Gastrocnemius medialis (tissue), 4 donors: ENCODE data around the gene DXO. TPM values are rescaled to one million over a fixed set of nuclear protein-coding genes. Genes with fewer than 3 reads are reported as not detected.

Experiments
- ATAC-seq, 2 donors: fragments of 150-250 bp; one replicate each; pipeline ENCODE4 v1.9.1; 2016
- DNase-seq, 2 donors: peaks; one replicate each; pipeline ENCODE4 v3.0.0-alpha.2; 2019
- H3K27ac ChIP-seq, 4 donors: fragments of 200-600 bp; sonication (generic); 1 replicate in 1 of 4; 2 replicates in 3 of 4; pipeline ENCODE4 v1.5.1; 2016 to 2018; ENCODE audit warnings: mild to moderate bottlenecking in 2 of 4, moderate library complexity in 1 of 4
- H3K27me3 ChIP-seq, 3 donors: fragments of 200-600 bp; sonication (generic) in 2 of 3; 1 replicate in 1 of 3; 2 replicates in 2 of 3; pipeline versions ENCODE4 v1.5.1 to v1.6.0; 2016 to 2019; ENCODE audit warnings: mild to moderate bottlenecking in 1 of 3, moderate library complexity in 1 of 3
- H3K36me3 ChIP-seq, 2 donors: fragments of 200-600 bp; sonication (generic) in 1 of 2; one replicate each; pipeline ENCODE4 v1.5.1; 2017 to 2018
- H3K4me1 ChIP-seq, 2 donors: fragments of 200-600 bp; sonication (generic) in 1 of 2; one replicate each; pipeline ENCODE4 v1.5.1; 2016 to 2017; ENCODE audit warnings: mild to moderate bottlenecking in 2 of 2
- H3K4me3 ChIP-seq, 4 donors: fragments of 200-600 bp; sonication (generic) in 3 of 4; 1 replicate in 1 of 4; 2 replicates in 3 of 4; pipeline ENCODE4 v1.5.1; 2016 to 2019; ENCODE audit warnings: mild to moderate bottlenecking in 2 of 4
- H3K9me3 ChIP-seq, 3 donors: fragments of 200-600 bp; sonication (generic) in 2 of 3; 1 replicate in 1 of 3; 2 replicates in 2 of 3; pipeline ENCODE4 v1.5.1; 2016 to 2019
- CTCF ChIP-seq, 5 experiments: fragments of 450-650 bp in 3 of 5; fragments of 200-600 bp in 2 of 5; sonication (generic) in 2 of 5; IDR thresholded peaks in 4 of 5; conservative IDR thresholded peaks in 1 of 5; 1 replicate in 4 of 5; 2 replicates in 1 of 5; pipeline ENCODE4 v1.5.1; 2016 to 2019; ENCODE audit warnings: antibody characterized with exemption in 5 of 5, mild to moderate bottlenecking in 3 of 5, moderate library complexity in 3 of 5
- POLR2A ChIP-seq, 2 donors: fragments of 450-650 bp; IDR thresholded peaks; one replicate each; pipeline ENCODE4 v1.6.1; 2017; ENCODE audit warnings: antibody characterized with exemption in 2 of 2, mild to moderate bottlenecking in 2 of 2, moderate library complexity in 2 of 2
- in situ Hi-C, 4 donors: fragments of 200-750 bp; cut with MboI; loops; one replicate each; pipeline versions ENCODE4 v1.15.0 to v1.8.0; 2017; ENCODE audit warnings: low sequenced_read_pairs in 4 of 4
- intact Hi-C: fragments of 100-400 bp; cut with DNase I; formaldehyde crosslinking; loops from one replicate; pipeline ENCODE4 v1.15.1; 2023; ENCODE audit warnings: low total_unique reads
- total RNA-seq, 4 donors: library from RNA; depleted of rRNA; stranded (reverse); fragments of >200 nt; gene quantifications; one replicate each; pipeline versions ENCODE4 v1.1.0 to v1.2.3, GENCODE V29; 2016

DXO gene
- total RNA-seq, 4 donors from 2014 or later = 5.8 to 11.5 (median 8.5) TPM

DNA sequence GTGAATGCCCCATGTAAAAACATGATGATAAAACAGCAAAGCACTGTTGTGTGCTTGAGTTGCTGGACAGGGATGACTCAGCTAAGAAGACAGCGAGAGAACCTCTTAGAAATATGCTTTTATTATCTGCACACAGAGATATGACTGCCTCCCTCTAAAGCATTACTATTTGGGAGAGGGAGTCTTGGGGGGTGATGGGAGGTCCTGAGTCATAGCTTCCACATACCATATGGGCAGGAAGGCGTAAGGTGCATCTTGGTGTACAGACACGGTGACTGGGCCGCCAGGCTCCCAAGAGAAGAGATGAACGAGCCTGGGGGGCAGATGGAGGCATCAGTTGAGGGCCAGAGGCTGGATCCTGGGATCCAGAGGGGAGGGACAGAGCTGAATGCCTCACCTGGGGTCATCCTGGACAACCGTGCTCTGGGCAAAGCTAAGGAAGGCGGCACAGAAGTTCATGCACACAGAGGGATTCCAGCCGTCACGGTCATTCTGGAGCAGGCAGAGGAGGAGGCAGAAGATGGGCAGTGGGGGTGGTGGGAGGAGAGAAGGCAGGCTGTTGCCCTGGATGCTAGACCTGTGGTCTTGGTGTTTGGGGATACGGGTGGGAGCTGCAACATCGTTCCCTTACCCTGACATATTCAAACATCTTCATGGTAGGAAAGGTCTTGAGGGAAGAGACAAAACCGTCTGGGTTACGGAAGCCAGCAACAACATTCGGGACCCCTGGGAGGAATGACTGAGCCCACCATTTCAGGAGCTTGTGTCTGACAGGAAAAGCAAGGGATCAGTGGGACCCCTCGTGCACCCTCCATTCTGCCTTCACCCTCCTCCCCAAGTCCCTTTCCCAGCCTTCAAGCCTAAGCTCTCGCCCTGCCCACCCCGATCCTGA is 2.0 kb downstream of the DXO start:
- H3K27ac ChIP-seq = peak overlapping the region; percentile 90 to 97 (median 92)
- in situ Hi-C loops = loop anchor here (10.0 to 25.0 kb wide), 7 partner anchors 75 to 992 kb away; partner anchors contain the start of genes AGER (in 1 of the 4), AGPAT1 (in 1 of the 4), APOM (in 1 of the 4) and ATF6B (in 1 of the 4)
- ATAC-seq = no peak

GRCh38 chr6:31968791-31969711 is 2.9 kb downstream of the DXO start:
- H3K4me3 ChIP-seq = no peak overlapping the region
- ATAC-seq (no peak), DNase-seq (no peak)
- H3K36me3 ChIP-seq = peaks cover 0 to 44% of the 10 kb centered on the region in 2 donors
- peaks cover 23 to 29% of the 10 kb centered on the region in 2 donors for H3K4me1 ChIP-seq
- intact Hi-C loops (no loop called here), in situ Hi-C loops (loop anchor here (25.0 kb wide), 6 partner anchors 93 to 993 kb away; partner anchors contain the start of genes AGER (in 1 of the 4), AGPAT1 (in 1 of the 4), APOM (in 1 of the 4) and ATF6B (in 1 of the 4))
- no peaks in the 10 kb centered on the region for H3K9me3 ChIP-seq
- no peak for TF ChIP-seq CTCF (IDR thresholded peaks at IDR 0.05 in 4 of 5, conservative IDR thresholded peaks at IDR 0.05 in 1 of 5)
- no peak for TF ChIP-seq POLR2A (IDR thresholded peaks at IDR 0.05)
- H3K27ac ChIP-seq = no peak overlapping the region
- no peaks in the 10 kb centered on the region for H3K27me3 ChIP-seq

More for the DNA sequence above, 2.0 kb downstream of the DXO start:
- intact Hi-C loops = loop anchor here (10.0 kb wide), 3 partner anchors 205 to 1905 kb away; partner anchors contain the start of genes AGPAT1, CLIC1, POLR1H and PPP1R11
- H3K9me3 ChIP-seq = no peaks in the 10 kb centered on the region
- TF ChIP-seq CTCF (IDR thresholded peaks at IDR 0.05 in 4 of 5, conservative IDR thresholded peaks at IDR 0.05 in 1 of 5) (no peak), POLR2A (IDR thresholded peaks at IDR 0.05) (no peak)
- H3K27me3 ChIP-seq = no peaks in the 10 kb centered on the region
- peaks cover 23 to 29% of the 10 kb centered on the region in 2 donors for H3K4me1 ChIP-seq
- DNase-seq = no peak
- peak overlapping the region in 2 of 4 donors; percentile 74 to 86 for H3K4me3 ChIP-seq
- H3K36me3 ChIP-seq = peaks cover 0 to 41% of the 10 kb centered on the region in 2 donors

- no peak for DNase-seq
- Histone ChIP-seq H3K4me1 (peaks cover 21 to 23% of the 10 kb centered on the region in 2 donors), H3K27ac (no peak overlapping the region), H3K4me3 (no peak overlapping the region), H3K9me3 (no peaks in the 10 kb centered on the region), H3K27me3 (no peaks in the 10 kb centered on the region), H3K36me3 (peaks cover 0 to 51% of the 10 kb centered on the region in 2 donors)
- intact Hi-C loops (no loop called here), in situ Hi-C loops (loop anchor here (25.0 kb wide), 6 partner anchors 94 to 994 kb away; partner anchors contain the start of genes AGER (in 1 of the 4), AGPAT1 (in 1 of the 4), APOM (in 1 of the 4) and ATF6B (in 1 of the 4))
- ATAC-seq = no peak
- TF ChIP-seq POLR2A (IDR thresholded peaks at IDR 0.05) = no peak
- no peak for TF ChIP-seq CTCF (IDR thresholded peaks at IDR 0.05 in 4 of 5, conservative IDR thresholded peaks at IDR 0.05 in 1 of 5)
Observed at GRCh38 chr6:31968326-31968725, 3.6 kb downstream of the DXO start.

DNA sequence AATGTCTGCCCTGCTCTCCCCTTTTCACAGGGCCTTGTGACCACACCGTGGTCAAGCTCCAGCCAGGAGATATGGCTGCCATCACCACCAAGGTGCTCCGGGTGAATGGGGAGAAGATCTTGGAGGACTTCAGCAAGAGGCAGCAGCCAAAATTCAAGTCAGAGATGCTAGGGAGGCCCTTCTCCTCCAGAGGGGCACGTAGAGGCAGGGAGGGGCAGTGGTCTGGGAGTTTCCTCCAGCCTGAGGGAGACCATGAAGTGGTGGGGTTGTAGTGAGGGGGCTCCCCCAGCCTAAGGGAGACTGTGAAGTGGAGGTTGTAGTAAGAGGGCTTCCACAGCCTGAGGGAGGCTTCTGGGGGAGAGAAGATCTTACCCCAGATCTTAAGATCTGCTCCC is 4.0 kb downstream of the DXO start:
- Histone ChIP-seq H3K36me3 (peaks cover 0 to 55% of the 10 kb centered on the region in 2 donors), H3K4me3 (no peak overlapping the region), H3K27ac (no peak overlapping the region), H3K27me3 (no peaks in the 10 kb centered on the region), H3K9me3 (no peaks in the 10 kb centered on the region), H3K4me1 (peaks cover 17 to 19% of the 10 kb centered on the region in 2 donors)
- TF ChIP-seq CTCF (IDR thresholded peaks at IDR 0.05 in 4 of 5, conservative IDR thresholded peaks at IDR 0.05 in 1 of 5) (no peak), POLR2A (IDR thresholded peaks at IDR 0.05) (no peak)
- ATAC-seq (no peak), DNase-seq (no peak)
- intact Hi-C loops (no loop called here), in situ Hi-C loops (loop anchor here (25.0 kb wide), 6 partner anchors 94 to 994 kb away; partner anchors contain the start of genes AGER (in 1 of the 4), AGPAT1 (in 1 of the 4), APOM (in 1 of the 4) and ATF6B (in 1 of the 4))
